ENCODE measurements around the gene ADD3. TPM values are rescaled to one million over a fixed set of nuclear protein-coding genes. Genes with fewer than 3 reads are reported as not detected.

The ADD3 gene
- polyA plus RNA-seq, 1 donor (not counting 4 experiments of a cell fraction or from before 2014, with no cell fraction given) = 61.7 TPM

DNA sequence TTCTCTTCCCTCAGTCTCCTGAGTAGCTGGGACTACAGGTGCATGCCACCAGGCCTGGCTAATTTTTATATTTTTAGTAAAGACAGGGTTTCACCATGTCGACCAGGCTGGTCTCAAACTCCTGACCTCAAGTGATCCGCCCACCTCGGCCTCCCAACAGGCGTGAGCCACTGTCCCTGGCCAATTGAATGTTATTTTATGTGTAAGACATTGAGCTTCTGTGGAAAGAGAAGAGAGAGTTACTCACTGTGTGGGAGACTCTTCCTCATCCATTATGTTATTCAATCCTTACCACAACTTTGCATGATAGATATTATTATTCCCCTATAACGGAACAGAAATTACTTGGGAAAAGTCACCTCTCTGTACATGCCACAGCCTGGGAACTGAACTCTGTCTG, 167.0 kb downstream of the ADD3 start:
- H3K4me3 ChIP-seq (ENCODE audit: control insufficient read depth in 2 of 3, extremely low read depth in 1 of 3, insufficient read depth in 2 of 3, low read depth in 1 of 3, low read length in 3 of 3) = no peak overlapping the region
- H3K4me2 ChIP-seq (ENCODE audit: control insufficient read depth, extremely low read depth, insufficient read depth, low read depth, low read length) = no peak overlapping the region
- H3K9me1 ChIP-seq (ENCODE audit: control insufficient read depth, extremely low read depth, insufficient read depth, low read length) = no peaks in the 10 kb centered on the region
- no peak overlapping the region for H3K9ac ChIP-seq (ENCODE audit: control insufficient read depth, extremely low read depth, insufficient read depth, low read length)
- DNase-seq (ENCODE audit: low read depth, low spot score) = no peak
- dilution Hi-C loops (cut with MboI; ENCODE audit: extremely low pct_ligation_motif_present, low sequenced_read_pairs) = no loop called here
- H3K79me2 ChIP-seq (ENCODE audit: control insufficient read depth, insufficient read depth, low read length) = no peaks in the 10 kb centered on the region
- no peaks in the 10 kb centered on the region for H3K36me3 ChIP-seq (ENCODE audit: control insufficient read depth in 2 of 2, extremely low read depth in 1 of 2, insufficient read depth in 2 of 2, low read length in 2 of 2)
- H3K4me1 ChIP-seq (ENCODE audit: control insufficient read depth, extremely low read depth, insufficient read depth, low read length) = peaks cover 14% of the 10 kb centered on the region
- TF ChIP-seq EZH2 (IDR thresholded peaks at IDR 0.05; ENCODE audit: low read length) = no peak
- TF ChIP-seq, protein P1, sequence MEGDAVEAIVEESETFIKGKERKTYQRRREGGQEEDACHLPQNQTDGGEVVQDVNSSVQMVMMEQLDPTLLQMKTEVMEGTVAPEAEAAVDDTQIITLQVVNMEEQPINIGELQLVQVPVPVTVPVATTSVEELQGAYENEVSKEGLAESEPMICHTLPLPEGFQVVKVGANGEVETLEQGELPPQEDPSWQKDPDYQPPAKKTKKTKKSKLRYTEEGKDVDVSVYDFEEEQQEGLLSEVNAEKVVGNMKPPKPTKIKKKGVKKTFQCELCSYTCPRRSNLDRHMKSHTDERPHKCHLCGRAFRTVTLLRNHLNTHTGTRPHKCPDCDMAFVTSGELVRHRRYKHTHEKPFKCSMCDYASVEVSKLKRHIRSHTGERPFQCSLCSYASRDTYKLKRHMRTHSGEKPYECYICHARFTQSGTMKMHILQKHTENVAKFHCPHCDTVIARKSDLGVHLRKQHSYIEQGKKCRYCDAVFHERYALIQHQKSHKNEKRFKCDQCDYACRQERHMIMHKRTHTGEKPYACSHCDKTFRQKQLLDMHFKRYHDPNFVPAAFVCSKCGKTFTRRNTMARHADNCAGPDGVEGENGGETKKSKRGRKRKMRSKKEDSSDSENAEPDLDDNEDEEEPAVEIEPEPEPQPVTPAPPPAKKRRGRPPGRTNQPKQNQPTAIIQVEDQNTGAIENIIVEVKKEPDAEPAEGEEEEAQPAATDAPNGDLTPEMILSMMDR (optimal IDR thresholded peaks at IDR 0.05 in 1 of 3, IDR thresholded peaks at IDR 0.05 in 1 of 3, conservative IDR thresholded peaks at IDR 0.05 in 1 of 3; ENCODE audit: extremely low read depth in 1 of 3, insufficient read depth in 2 of 3, low read length in 3 of 3) = no peak
- H3K27ac ChIP-seq (ENCODE audit: control insufficient read depth, insufficient read depth, low read length) = no peak overlapping the region
- peaks cover under 1% of the 10 kb centered on the region for H3K27me3 ChIP-seq (ENCODE audit: control insufficient read depth, extremely low read depth, insufficient read depth, low read length)
- H2AFZ ChIP-seq (ENCODE audit: control insufficient read depth, low read length) = no peak overlapping the region
- no peaks in the 10 kb centered on the region for H4K20me1 ChIP-seq (ENCODE audit: control insufficient read depth, extremely low read depth, insufficient read depth, low read length)
- FAIRE-seq = no peak
- no peaks in the 10 kb centered on the region for H3K9me3 ChIP-seq (ENCODE audit: control insufficient read depth, low read depth, low read length)

DNA sequence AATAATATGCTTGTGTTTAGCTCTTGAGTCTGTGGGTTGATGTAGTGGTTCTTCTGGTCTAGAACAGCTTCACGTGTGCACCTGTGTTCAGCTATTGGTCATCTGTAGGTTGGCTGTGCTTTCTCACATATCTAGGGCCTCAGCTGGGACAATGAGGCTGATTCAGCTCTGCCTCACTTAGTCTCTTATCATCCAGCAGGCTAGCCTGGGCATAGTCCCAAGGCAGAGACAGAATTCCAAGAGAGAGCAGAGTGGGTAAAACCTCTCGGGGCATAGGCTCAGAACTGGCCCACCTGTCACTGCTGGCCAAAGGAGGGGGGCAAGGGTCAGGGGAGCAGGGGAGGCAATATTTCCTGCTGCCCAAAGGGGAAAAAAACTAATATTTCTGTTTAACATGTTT, 167.6 kb downstream of the ADD3 start:
- TF ChIP-seq EZH2 (IDR thresholded peaks at IDR 0.05; ENCODE audit: low read length) = no peak
- TF ChIP-seq, protein P1 (optimal IDR thresholded peaks at IDR 0.05 in 1 of 3, IDR thresholded peaks at IDR 0.05 in 1 of 3, conservative IDR thresholded peaks at IDR 0.05 in 1 of 3; ENCODE audit: extremely low read depth in 1 of 3, insufficient read depth in 2 of 3, low read length in 3 of 3) = no peak
- peak overlapping the region; percentile 22 for H3K4me2 ChIP-seq (ENCODE audit: control insufficient read depth, extremely low read depth, insufficient read depth, low read depth, low read length)

More for the DNA sequence above, 167.6 kb downstream of the ADD3 start:
- FAIRE-seq (peak; percentile 20), DNase-seq (ENCODE audit: low read depth, low spot score) (no peak)
- Histone ChIP-seq H3K79me2 (ENCODE audit: control insufficient read depth, insufficient read depth, low read length) (no peaks in the 10 kb centered on the region), H3K36me3 (ENCODE audit: control insufficient read depth in 2 of 2, extremely low read depth in 1 of 2, insufficient read depth in 2 of 2, low read length in 2 of 2) (no peaks in the 10 kb centered on the region), H3K4me1 (ENCODE audit: control insufficient read depth, extremely low read depth, insufficient read depth, low read length) (peaks cover 14% of the 10 kb centered on the region), H3K27me3 (ENCODE audit: control insufficient read depth, extremely low read depth, insufficient read depth, low read length) (no peaks in the 10 kb centered on the region), H2AFZ (ENCODE audit: control insufficient read depth, low read length) (no peak overlapping the region), H3K9me3 (ENCODE audit: control insufficient read depth, low read depth, low read length) (no peaks in the 10 kb centered on the region), H3K27ac (ENCODE audit: control insufficient read depth, insufficient read depth, low read length) (no peak overlapping the region), H3K9me1 (ENCODE audit: control insufficient read depth, extremely low read depth, insufficient read depth, low read length) (no peaks in the 10 kb centered on the region), H3K4me3 (ENCODE audit: control insufficient read depth in 2 of 3, extremely low read depth in 1 of 3, insufficient read depth in 2 of 3, low read depth in 1 of 3, low read length in 3 of 3) (no peak overlapping the region), H3K9ac (ENCODE audit: control insufficient read depth, extremely low read depth, insufficient read depth, low read length) (no peak overlapping the region), H4K20me1 (ENCODE audit: control insufficient read depth, extremely low read depth, insufficient read depth, low read length) (no peaks in the 10 kb centered on the region)
- dilution Hi-C loops (cut with MboI; ENCODE audit: extremely low pct_ligation_motif_present, low sequenced_read_pairs) = no loop called here

Measured in keratinocyte (primary cell).